Right lobe of liver (tissue), 4 donors: ENCODE results near the gene MLIP.

Experiments
- CTCF ChIP-seq, 4 donors: fragments of 200-600 bp in 3 of 4; fragments of 450-650 bp in 1 of 4; IDR thresholded peaks; one replicate each; pipeline versions ENCODE4 v1.5.1 to v1.8.0; 2016 to 2022; ENCODE audit warnings: antibody characterized with exemption in 4 of 4, mild to moderate bottlenecking in 2 of 4
- POLR2A ChIP-seq: fragments of 450-650 bp; IDR thresholded peaks from one replicate; pipeline ENCODE4 v1.6.1; 2017; ENCODE audit warnings: antibody characterized with exemption, mild to moderate bottlenecking
- donor health status: DM: no; HTN: no; CAD: no.
- donor health status: DM: no; HTN: no; CAD: no.
- donor health status: DM: no; HTN: yes; CAD: no.

GRCh38 chr6:54183616-54184015 lies 72.4 kb downstream of the MLIP start:
- no peak for TF ChIP-seq CTCF (IDR thresholded peaks at IDR 0.05)
- no peak for TF ChIP-seq POLR2A
